HepG2 (cell line): ENCODE results near the gene LRIG1. TPM values are rescaled to one million over a fixed set of nuclear protein-coding genes. Genes with fewer than 3 reads are reported as not detected.
A peak's percentile ranks its signal among the peaks of the same experiment; 100 is the strongest.

Experiments
- CEBPB ChIP-seq: IDR thresholded peaks from 2 replicates; pipeline ENCODE4 v1.6.1; 2011; ENCODE audit warnings: low read depth, low read length, improper control_type of control experiment, borderline replicate concordance
- FOXK2 ChIP-seq: fragments of 450-650 bp; IDR thresholded peaks from 2 replicates; pipeline ENCODE4 v1.6.1; 2016
- GATAD2A ChIP-seq: IDR thresholded peaks from 2 replicates; pipeline ENCODE4 v1.6.1; 2016
- GPN1 ChIP-seq: sonication (generic); formaldehyde crosslinking; IDR thresholded peaks from 2 replicates; pipeline ENCODE4 v1.5.1; 2020; ENCODE audit warnings: missing genetic modification reagents, borderline replicate concordance
- HHEX ChIP-seq: IDR thresholded peaks from 2 replicates; pipeline ENCODE4 v1.6.1; 2016; ENCODE audit warnings: control low read depth
- HOXA7 ChIP-seq: sonication (generic); formaldehyde crosslinking; IDR thresholded peaks from 2 replicates; pipeline ENCODE4 v1.8.1; 2022; ENCODE audit warnings: mild to moderate bottlenecking, missing genetic modification reagents, moderate library complexity
- HOXA9 ChIP-seq: sonication (generic); formaldehyde crosslinking; IDR thresholded peaks from 2 replicates; pipeline ENCODE4 v1.8.1; 2022; ENCODE audit warnings: missing genetic modification reagents, mild to moderate bottlenecking, moderate library complexity, borderline replicate concordance
- MTF2 ChIP-seq: sonication (generic); formaldehyde crosslinking; IDR thresholded peaks from 2 replicates; pipeline ENCODE4 v1.5.0; 2020; ENCODE audit warnings: missing genetic modification reagents, borderline replicate concordance
- POLR2A ChIP-seq, 2 experiments: IDR thresholded peaks; 2 replicates each; pipeline ENCODE4 v1.6.1; 2011; ENCODE audit warnings: low read depth in 2 of 2, low read length in 2 of 2, mild to moderate bottlenecking in 1 of 2, moderate library complexity in 1 of 2; ENCODE audit not compliant: insufficient read depth in 1 of 2
- RAD21 ChIP-seq: fragments of 450-650 bp; formaldehyde crosslinking; IDR thresholded peaks from 2 replicates; pipeline ENCODE4 v1.5.0; 2020; ENCODE audit warnings: mild to moderate bottlenecking
- RFXAP ChIP-seq: sonication (generic); formaldehyde crosslinking; IDR thresholded peaks from 2 replicates; pipeline ENCODE4 v1.4.0; 2020; ENCODE audit warnings: missing genetic modification reagents, borderline replicate concordance
- SAP130 ChIP-seq: IDR thresholded peaks from 2 replicates; pipeline ENCODE4 v1.6.1; 2016; ENCODE audit warnings: low read depth
- TCF7L2 ChIP-seq: IDR thresholded peaks from 2 replicates; pipeline ENCODE4 v1.6.1; 2011; ENCODE audit warnings: mild to moderate bottlenecking, low read depth, low read length, moderate library complexity
- TGIF2 ChIP-seq: IDR thresholded peaks from 2 replicates; pipeline ENCODE4 v1.6.1; 2016; ENCODE audit warnings: control low read depth, missing compliant biosample characterization
- THAP11 ChIP-seq: IDR thresholded peaks from 2 replicates; pipeline ENCODE4 v1.6.1; 2016; ENCODE audit warnings: missing biosample characterization, missing genetic modification reagents
- ZFP90 ChIP-seq: sonication (generic); formaldehyde crosslinking; IDR thresholded peaks from 2 replicates; pipeline ENCODE4 v1.8.0; 2022; ENCODE audit warnings: missing genetic modification reagents, mild to moderate bottlenecking, inconsistent platforms, borderline replicate concordance
- ZNF121 ChIP-seq: sonication (generic); formaldehyde crosslinking; IDR thresholded peaks from 2 replicates; pipeline ENCODE4 v1.5.0; 2020; ENCODE audit warnings: mild to moderate bottlenecking, missing genetic modification reagents
- ZNF282 ChIP-seq: fragments of 450-650 bp; IDR thresholded peaks from 2 replicates; pipeline ENCODE4 v1.6.1; 2018; ENCODE audit not compliant: partially characterized antibody
- ZNF512 ChIP-seq: sonication (generic); formaldehyde crosslinking; IDR thresholded peaks from 2 replicates; pipeline ENCODE4 v1.4.0; 2020; ENCODE audit warnings: mild to moderate bottlenecking, missing genetic modification reagents
- ZNF777 ChIP-seq: sonication (generic); formaldehyde crosslinking; IDR thresholded peaks from 2 replicates; pipeline ENCODE4 v1.4.0; 2020; ENCODE audit warnings: missing genetic modification reagents
- ZSCAN25 ChIP-seq: sonication (generic); formaldehyde crosslinking; IDR thresholded peaks from 2 replicates; pipeline ENCODE4 v1.8.0; 2022; ENCODE audit warnings: mild to moderate bottlenecking, missing genetic modification reagents
- polyA plus RNA-seq, 8 experiments: library from polyadenylated mRNA; depleted of rRNA in 3 of 8; stranded (reverse) in 7 of 8; unstranded in 1 of 8; fragments of >200 nt; fragmentation: Illumina TruSeq in 4 of 8; extraction: Trizol in 4 of 8; gene quantifications; 2 replicates each; pipeline versions ENCODE4 v1.2.1 to v1.2.3, GENCODE V29; 2011 to 2016; ENCODE audit warnings: low read depth in 4 of 8, missing spikeins in 1 of 8, mixed read lengths in 1 of 8; ENCODE audit not compliant: insufficient read depth in 1 of 8
- total RNA-seq, 5 experiments: library from RNA; depleted of rRNA; stranded (reverse); fragments of >200 nt; fragmentation: Illumina TruSeq; extraction: Trizol; gene quantifications; 2 replicates each; pipeline ENCODE4 v1.2.3, GENCODE V29; 2016; ENCODE audit warnings: low read depth in 1 of 5
- TF ChIP-seq, protein P1 (sequence below): IDR thresholded peaks from 2 replicates; pipeline ENCODE4 v1.6.1; 2016; ENCODE audit warnings: low read depth, missing genetic modification reagents, missing compliant biosample characterization
- TF ChIP-seq, protein P2 (sequence below): IDR thresholded peaks from 2 replicates; pipeline ENCODE4 v1.6.1; 2012; ENCODE audit warnings: low read depth, low read length, improper control_type of control experiment
- TF ChIP-seq, protein P3 (sequence below): sonication (generic); formaldehyde crosslinking; IDR thresholded peaks from 2 replicates; pipeline ENCODE4 v1.5.0; 2020; ENCODE audit warnings: missing genetic modification reagents, mild to moderate bottlenecking, borderline replicate concordance

Gene LRIG1
- total and polyA plus RNA-seq, 2 of the 13 experiments (the other 11 are each of a cell fraction or from before 2014, with no cell fraction given) = 17.8 to 24.8 TPM

DNA sequence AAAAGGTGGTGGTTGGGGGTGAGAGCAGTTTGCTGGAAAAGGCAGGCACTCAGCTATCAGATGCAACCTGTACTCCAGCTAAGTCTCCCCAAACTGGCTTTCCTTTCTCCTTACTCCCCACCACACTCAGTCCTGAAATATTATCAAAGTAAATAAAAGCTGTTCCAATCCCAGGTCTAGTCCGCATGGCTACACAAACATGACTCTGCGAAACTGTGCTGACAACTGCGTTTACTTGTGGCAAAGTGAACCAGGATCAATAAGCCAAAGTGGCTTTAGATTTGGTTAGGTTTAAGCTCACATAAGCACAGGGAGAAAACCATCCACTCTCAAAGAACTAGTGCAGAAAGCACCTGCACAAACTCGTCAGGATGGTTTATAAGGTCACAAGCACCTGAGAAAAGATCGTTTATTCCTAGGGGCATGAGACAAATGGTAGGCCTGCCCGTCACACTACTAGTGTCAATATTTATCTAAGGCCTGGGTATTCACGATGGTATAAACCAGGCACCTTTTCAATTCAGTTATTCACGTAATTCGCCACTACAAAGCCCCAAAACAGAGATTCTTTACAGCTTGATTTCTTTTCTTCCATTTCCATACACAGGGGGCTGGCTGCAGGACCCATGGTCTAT, 25.3 kb downstream of the LRIG1 start (continued):
- no peak for TF ChIP-seq ZNF282
- no peak for TF ChIP-seq ZNF512 (CRISPR knock-in tag)
- TF ChIP-seq THAP11 = no peak
- TF ChIP-seq FOXK2 = no peak
- no peak; a peak in 1 of 4 replicates for TF ChIP-seq POLR2A (IDR thresholded peaks at IDR 0.05; ENCODE audit: insufficient read depth in 1 of 2, low read depth in 2 of 2, low read length in 2 of 2)
- TF ChIP-seq GPN1 (CRISPR knock-in tag) = no peak
- TF ChIP-seq RFXAP = no peak
- no peak for TF ChIP-seq TCF7L2
- no peak; the same call in 1 of the 2 replicates for TF ChIP-seq ZSCAN25 (CRISPR knock-in tag)
- peak; percentile 75; the same call in 1 of the 2 replicates for TF ChIP-seq TGIF2 (CRISPR knock-in tag)
- no peak for TF ChIP-seq RAD21 (CRISPR knock-in tag)
- TF ChIP-seq, protein P1, sequence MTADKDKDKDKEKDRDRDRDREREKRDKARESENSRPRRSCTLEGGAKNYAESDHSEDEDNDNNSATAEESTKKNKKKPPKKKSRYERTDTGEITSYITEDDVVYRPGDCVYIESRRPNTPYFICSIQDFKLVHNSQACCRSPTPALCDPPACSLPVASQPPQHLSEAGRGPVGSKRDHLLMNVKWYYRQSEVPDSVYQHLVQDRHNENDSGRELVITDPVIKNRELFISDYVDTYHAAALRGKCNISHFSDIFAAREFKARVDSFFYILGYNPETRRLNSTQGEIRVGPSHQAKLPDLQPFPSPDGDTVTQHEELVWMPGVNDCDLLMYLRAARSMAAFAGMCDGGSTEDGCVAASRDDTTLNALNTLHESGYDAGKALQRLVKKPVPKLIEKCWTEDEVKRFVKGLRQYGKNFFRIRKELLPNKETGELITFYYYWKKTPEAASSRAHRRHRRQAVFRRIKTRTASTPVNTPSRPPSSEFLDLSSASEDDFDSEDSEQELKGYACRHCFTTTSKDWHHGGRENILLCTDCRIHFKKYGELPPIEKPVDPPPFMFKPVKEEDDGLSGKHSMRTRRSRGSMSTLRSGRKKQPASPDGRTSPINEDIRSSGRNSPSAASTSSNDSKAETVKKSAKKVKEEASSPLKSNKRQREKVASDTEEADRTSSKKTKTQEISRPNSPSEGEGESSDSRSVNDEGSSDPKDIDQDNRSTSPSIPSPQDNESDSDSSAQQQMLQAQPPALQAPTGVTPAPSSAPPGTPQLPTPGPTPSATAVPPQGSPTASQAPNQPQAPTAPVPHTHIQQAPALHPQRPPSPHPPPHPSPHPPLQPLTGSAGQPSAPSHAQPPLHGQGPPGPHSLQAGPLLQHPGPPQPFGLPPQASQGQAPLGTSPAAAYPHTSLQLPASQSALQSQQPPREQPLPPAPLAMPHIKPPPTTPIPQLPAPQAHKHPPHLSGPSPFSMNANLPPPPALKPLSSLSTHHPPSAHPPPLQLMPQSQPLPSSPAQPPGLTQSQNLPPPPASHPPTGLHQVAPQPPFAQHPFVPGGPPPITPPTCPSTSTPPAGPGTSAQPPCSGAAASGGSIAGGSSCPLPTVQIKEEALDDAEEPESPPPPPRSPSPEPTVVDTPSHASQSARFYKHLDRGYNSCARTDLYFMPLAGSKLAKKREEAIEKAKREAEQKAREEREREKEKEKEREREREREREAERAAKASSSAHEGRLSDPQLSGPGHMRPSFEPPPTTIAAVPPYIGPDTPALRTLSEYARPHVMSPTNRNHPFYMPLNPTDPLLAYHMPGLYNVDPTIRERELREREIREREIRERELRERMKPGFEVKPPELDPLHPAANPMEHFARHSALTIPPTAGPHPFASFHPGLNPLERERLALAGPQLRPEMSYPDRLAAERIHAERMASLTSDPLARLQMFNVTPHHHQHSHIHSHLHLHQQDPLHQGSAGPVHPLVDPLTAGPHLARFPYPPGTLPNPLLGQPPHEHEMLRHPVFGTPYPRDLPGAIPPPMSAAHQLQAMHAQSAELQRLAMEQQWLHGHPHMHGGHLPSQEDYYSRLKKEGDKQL (CRISPR knock-in tag) = no peak
- TF ChIP-seq CEBPB = no peak
- TF ChIP-seq HOXA9 = no peak
- TF ChIP-seq, protein P2, sequence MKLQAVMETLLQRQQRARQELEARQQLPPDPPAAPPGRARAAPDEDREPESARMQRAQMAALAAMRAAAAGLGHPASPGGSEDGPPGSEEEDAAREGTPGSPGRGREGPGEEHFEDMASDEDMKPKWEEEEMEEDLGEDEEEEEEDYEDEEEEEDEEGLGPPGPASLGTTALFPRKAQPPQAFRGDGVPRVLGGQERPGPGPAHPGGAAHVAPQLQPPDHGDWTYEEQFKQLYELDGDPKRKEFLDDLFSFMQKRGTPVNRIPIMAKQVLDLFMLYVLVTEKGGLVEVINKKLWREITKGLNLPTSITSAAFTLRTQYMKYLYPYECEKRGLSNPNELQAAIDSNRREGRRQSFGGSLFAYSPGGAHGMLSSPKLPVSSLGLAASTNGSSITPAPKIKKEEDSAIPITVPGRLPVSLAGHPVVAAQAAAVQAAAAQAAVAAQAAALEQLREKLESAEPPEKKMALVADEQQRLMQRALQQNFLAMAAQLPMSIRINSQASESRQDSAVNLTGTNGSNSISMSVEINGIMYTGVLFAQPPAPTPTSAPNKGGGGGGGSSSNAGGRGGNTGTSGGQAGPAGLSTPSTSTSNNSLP = peak; percentile 28; the same call in 1 of the 2 replicates
- no peak for TF ChIP-seq HOXA7
- no peak for TF ChIP-seq ZNF777 (CRISPR knock-in tag)
- TF ChIP-seq, protein P3, sequence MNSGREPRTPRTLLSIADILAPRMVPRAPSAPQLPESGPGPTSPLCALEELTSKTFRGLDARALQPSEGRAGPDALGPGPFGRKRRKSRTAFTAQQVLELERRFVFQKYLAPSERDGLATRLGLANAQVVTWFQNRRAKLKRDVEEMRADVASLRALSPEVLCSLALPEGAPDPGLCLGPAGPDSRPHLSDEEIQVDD (CRISPR knock-in tag) = no peak
- TF ChIP-seq SAP130 (CRISPR knock-in tag) = peak; percentile 80
- no peak for TF ChIP-seq MTF2 (CRISPR knock-in tag)
- peak; percentile 91 for TF ChIP-seq GATAD2A (CRISPR knock-in tag)
- no peak for TF ChIP-seq ZFP90 (CRISPR knock-in tag)
- 0 out of 2 replicates have a peak, but pooled peaks have one; percentile 13 for TF ChIP-seq HHEX (CRISPR knock-in tag)
- no peak for TF ChIP-seq ZNF121 (CRISPR knock-in tag)
